ENCODE data around the gene UBE2D1. TPM values are rescaled to one million over a fixed set of nuclear protein-coding genes. Genes with fewer than 3 reads are reported as not detected.

UBE2D1 gene
- total and polyA plus RNA-seq, 2 of the 8 experiments (the other 6 are each of a cell fraction or from before 2014, with no cell fraction given) = 21.2 to 33.5 TPM

DNA sequence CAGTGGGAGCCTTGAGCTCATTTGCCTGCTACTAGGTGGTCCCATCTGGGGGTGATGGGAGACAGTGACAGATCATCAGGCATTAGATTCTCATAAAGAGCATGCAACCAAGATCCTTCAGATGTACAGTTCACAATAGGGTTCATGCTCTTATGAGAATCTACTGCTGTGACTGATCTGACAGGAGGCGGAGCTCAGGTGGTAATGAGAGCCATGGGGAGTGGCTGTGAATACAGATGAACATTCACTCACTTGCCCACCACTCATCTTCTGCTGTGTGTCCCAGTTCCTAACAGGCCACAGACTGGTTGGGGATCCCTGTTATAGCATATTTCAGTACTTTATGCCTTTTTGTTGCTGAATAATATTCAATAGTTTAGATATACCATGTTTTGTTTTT is 6.6 kb upstream of the UBE2D1 start:
- Histone ChIP-seq H3K79me1 (ENCODE audit: low read depth, low read length) (no peaks in the 10 kb centered on the region), H2BK5ac (ENCODE audit: low read depth, low read length) (no peak overlapping the region), H3K4me2 (ENCODE audit: insufficient read depth in 1 of 2, low read depth in 2 of 2, low read length in 2 of 2) (no peak overlapping the region), H4K5ac (ENCODE audit: insufficient read length, low read depth, low read length) (no peak overlapping the region), H3K18ac (ENCODE audit: extremely low read depth, low read length) (no peak overlapping the region), H3K36me3 (ENCODE audit: control insufficient read depth in 2 of 4, insufficient read depth in 4 of 4, low read length in 3 of 4) (no peaks in the 10 kb centered on the region), H3K23me2 (ENCODE audit: low read depth, low read length) (no peaks in the 10 kb centered on the region), H3K4ac (replicated peaks; ENCODE audit: insufficient read length, low read depth, low read length) (no peak overlapping the region), H3K79me2 (ENCODE audit: control insufficient read depth in 1 of 2, insufficient read depth in 2 of 2, low read length in 2 of 2) (no peaks in the 10 kb centered on the region), H3K56ac (replicated peaks; ENCODE audit: insufficient read length, low read depth, low read length) (no peak overlapping the region), H3K9ac (replicated peaks in 1 of 4; ENCODE audit: extremely low read depth in 1 of 4, low read depth in 3 of 4, low read length in 3 of 4) (no peak overlapping the region), H4K91ac (replicated peaks; ENCODE audit: insufficient read length, low read length) (no peak overlapping the region), H2BK20ac (ENCODE audit: low read length) (no peak overlapping the region), H3K9me3 (ENCODE audit: insufficient read depth in 2 of 2, low read depth in 1 of 2, low read length in 1 of 2) (peaks cover 0 to 3% of the 10 kb centered on the region in 2 experiments; a peak in 1 of 4 replicates), H3K23ac (ENCODE audit: insufficient read length) (no peak overlapping the region), H4K8ac (ENCODE audit: extremely low read depth, insufficient read depth, low read length) (no peak overlapping the region), H3K27me3 (replicated peaks in 1 of 4; ENCODE audit: control insufficient read depth in 3 of 4, extremely low read depth in 1 of 4, insufficient read depth in 3 of 4, low read length in 3 of 4) (no peaks in the 10 kb centered on the region), H2AK5ac (ENCODE audit: low read depth, low read length) (no peak overlapping the region), H3K4me3 (ENCODE audit: extremely low read depth in 1 of 4, insufficient read depth in 2 of 4, low read depth in 3 of 4, low read length in 4 of 4) (no peak overlapping the region), H2AFZ (ENCODE audit: low read length) (no peak overlapping the region), H4K20me1 (replicated peaks in 1 of 2; ENCODE audit: control insufficient read depth in 1 of 2, insufficient read depth in 2 of 2, low read length in 2 of 2) (no peaks in the 10 kb centered on the region), H3K4me1 (replicated peaks in 1 of 4; ENCODE audit: control insufficient read depth in 3 of 4, insufficient read depth in 4 of 4, low read length in 3 of 4) (no peaks in the 10 kb centered on the region), H3K14ac (ENCODE audit: insufficient read length) (no peak overlapping the region), H2BK120ac (replicated peaks; ENCODE audit: low read depth, low read length) (no peak overlapping the region), H2BK15ac (ENCODE audit: low read length) (no peak overlapping the region), H3K27ac (ENCODE audit: low read depth, low read length) (no peak overlapping the region), H2BK12ac (ENCODE audit: low read depth, low read length) (no peak overlapping the region)
- ChIA-PET CTCF (ENCODE audit: partially characterized antibody) (interaction anchor here (1.0 kb wide), 1 partner anchor 57 kb away, joined by 3 read pairs; the partner anchor contains the start of gene TFAM), POLR2A (ENCODE audit: partially characterized antibody) (no interaction called here)
- FAIRE-seq (no peak), DNase-seq (ENCODE audit: low read depth in 1 of 2, low spot score in 2 of 2) (no peak)
- no peak for TF ChIP-seq EP300 (IDR thresholded peaks at IDR 0.05; ENCODE audit: borderline replicate concordance in 1 of 2, low read depth in 2 of 2, low read length in 2 of 2)
- TF ChIP-seq, protein P1, sequence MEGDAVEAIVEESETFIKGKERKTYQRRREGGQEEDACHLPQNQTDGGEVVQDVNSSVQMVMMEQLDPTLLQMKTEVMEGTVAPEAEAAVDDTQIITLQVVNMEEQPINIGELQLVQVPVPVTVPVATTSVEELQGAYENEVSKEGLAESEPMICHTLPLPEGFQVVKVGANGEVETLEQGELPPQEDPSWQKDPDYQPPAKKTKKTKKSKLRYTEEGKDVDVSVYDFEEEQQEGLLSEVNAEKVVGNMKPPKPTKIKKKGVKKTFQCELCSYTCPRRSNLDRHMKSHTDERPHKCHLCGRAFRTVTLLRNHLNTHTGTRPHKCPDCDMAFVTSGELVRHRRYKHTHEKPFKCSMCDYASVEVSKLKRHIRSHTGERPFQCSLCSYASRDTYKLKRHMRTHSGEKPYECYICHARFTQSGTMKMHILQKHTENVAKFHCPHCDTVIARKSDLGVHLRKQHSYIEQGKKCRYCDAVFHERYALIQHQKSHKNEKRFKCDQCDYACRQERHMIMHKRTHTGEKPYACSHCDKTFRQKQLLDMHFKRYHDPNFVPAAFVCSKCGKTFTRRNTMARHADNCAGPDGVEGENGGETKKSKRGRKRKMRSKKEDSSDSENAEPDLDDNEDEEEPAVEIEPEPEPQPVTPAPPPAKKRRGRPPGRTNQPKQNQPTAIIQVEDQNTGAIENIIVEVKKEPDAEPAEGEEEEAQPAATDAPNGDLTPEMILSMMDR (IDR thresholded peaks at IDR 0.05; ENCODE audit: control extremely low read depth in 1 of 3, insufficient read depth in 1 of 3, low read depth in 1 of 3, low read length in 3 of 3) = no peak
- 95% methylated on average over 1 of the region's 1 CpG; no CpG with 5 or more reads in 1 of the 2 experiments for WGBS, 2 experiments (ENCODE audit: extremely low coverage in 1 of 2, insufficient coverage in 1 of 2, insufficient read length in 1 of 2, insufficient replicate concordance in 2 of 2, low coverage in 1 of 2, low lambda C conversion rate in 2 of 2, missing lambda C conversion rate in 1 of 2)

Data from H1 (cell line).